Neural cell (in vitro differentiated cells): ENCODE measurements around the gene ZBTB7C. TPM values are rescaled to one million over a fixed set of nuclear protein-coding genes. Genes with fewer than 3 reads are reported as not detected.

Experiments used
- H2AFZ ChIP-seq: fragments of 200-600, 300-800 bp; sonication (generic), shearing (Covaris generic); 2 replicates; pipeline ENCODE4 v1.6.0; 2014; ENCODE audit warnings: low read depth, mild to moderate bottlenecking, antibody characterized with exemption, low read length, moderate library complexity
- H3F3A ChIP-seq: fragments of 200-600 bp; shearing (Covaris generic); 2 replicates; pipeline ENCODE4 v1.6.1; 2016; ENCODE audit warnings: mild to moderate bottlenecking, moderate library complexity, mixed read lengths, antibody characterized with exemption, low read length; ENCODE audit not compliant: insufficient read depth, poor library complexity, severe bottlenecking
- H3K27ac ChIP-seq: fragments of 200-600, 300-800 bp; sonication (generic), shearing (Covaris generic); 2 replicates; pipeline ENCODE4 v1.5.1; 2014; ENCODE audit warnings: mild to moderate bottlenecking, low read length, moderate library complexity
- H3K27me3 ChIP-seq: fragments of 300-800, 200-600 bp; sonication (generic), shearing (Covaris generic); 2 replicates; pipeline ENCODE4 v1.6.0; 2014; ENCODE audit warnings: mild to moderate bottlenecking, low read depth, low read length, moderate library complexity; ENCODE audit not compliant: insufficient read depth
- H3K36me3 ChIP-seq: fragments of 300-800, 200-600 bp; sonication (generic), shearing (Covaris generic); 2 replicates; pipeline ENCODE4 v1.5.1; 2014; ENCODE audit warnings: mild to moderate bottlenecking, antibody characterized with exemption, low read length, moderate library complexity; ENCODE audit not compliant: insufficient read depth
- H3K4me2 ChIP-seq: fragments of 300-800, 200-600 bp; sonication (generic), shearing (Covaris generic); 2 replicates; pipeline ENCODE4 v1.6.0; 2014; ENCODE audit warnings: mild to moderate bottlenecking, low read length
- H3K4me3 ChIP-seq: fragments of 300-800, 200-600 bp; sonication (generic), shearing (Covaris generic); 2 replicates; pipeline ENCODE4 v1.5.1; 2014; ENCODE audit warnings: mild to moderate bottlenecking, low read length, moderate library complexity
- H3K79me2 ChIP-seq: fragments of 200-600 bp; shearing (Covaris generic); replicated peaks from 2 replicates; pipeline ENCODE4 v1.6.0; 2014; ENCODE audit warnings: mild to moderate bottlenecking, low read length, moderate library complexity; ENCODE audit not compliant: insufficient read depth
- H3K9ac ChIP-seq: fragments of 300-800, 200-600 bp; sonication (generic), shearing (Covaris generic); 2 replicates; pipeline ENCODE4 v1.6.1; 2016; ENCODE audit warnings: mild to moderate bottlenecking, low read length, mixed read lengths
- H3K9me2 ChIP-seq: fragments of 200-600 bp; shearing (Covaris generic); 2 replicates; pipeline ENCODE4 v1.6.1; 2016; ENCODE audit warnings: mild to moderate bottlenecking, low read length, mixed read lengths; ENCODE audit not compliant: insufficient read depth
- H3K9me3 ChIP-seq: fragments of 200-600, 300-800 bp; sonication (generic), shearing (Covaris generic); 2 replicates; pipeline ENCODE4 v1.6.1; 2016; ENCODE audit warnings: mild to moderate bottlenecking, mixed run types, low read length, moderate library complexity, mixed read lengths
- H4K20me1 ChIP-seq: fragments of 200-600 bp; shearing (Covaris generic); 2 replicates; pipeline ENCODE4 v1.6.1; 2016; ENCODE audit warnings: mild to moderate bottlenecking, mixed run types; ENCODE audit not compliant: insufficient read depth
- EP300 ChIP-seq: fragments of 450-650 bp; conservative IDR thresholded peaks from 2 replicates; pipeline ENCODE4 v1.6.1; 2014; ENCODE audit warnings: antibody characterized with exemption, mild to moderate bottlenecking, moderate library complexity; ENCODE audit not compliant: poor library complexity, severe bottlenecking
- EZH2 ChIP-seq: fragments of 200-600, 300-800 bp; shearing (Covaris generic), sonication (generic); IDR thresholded peaks from 2 replicates; pipeline ENCODE4 v1.6.1; 2014; ENCODE audit warnings: antibody characterized with exemption, low read length, borderline replicate concordance, mild to moderate bottlenecking; ENCODE audit not compliant: insufficient read depth, poor library complexity, severe bottlenecking
- MXI1 ChIP-seq: fragments of 450-650 bp; conservative IDR thresholded peaks from 2 replicates; pipeline ENCODE4 v1.6.1; 2014; ENCODE audit warnings: antibody characterized with exemption, mild to moderate bottlenecking; ENCODE audit not compliant: poor library complexity, severe bottlenecking
- POLR2AphosphoS5 ChIP-seq: IDR thresholded peaks from 2 replicates; pipeline ENCODE4 v1.6.1; 2012
- RAD21 ChIP-seq: fragments of 450-650 bp; conservative IDR thresholded peaks from 2 replicates; pipeline ENCODE4 v1.6.1; 2014; ENCODE audit warnings: antibody characterized with exemption, mild to moderate bottlenecking, moderate library complexity
- SMC3 ChIP-seq: fragments of 450-650 bp; conservative IDR thresholded peaks from 2 replicates; pipeline ENCODE4 v1.6.1; 2014; ENCODE audit warnings: antibody characterized with exemption, mild to moderate bottlenecking, moderate library complexity; ENCODE audit not compliant: poor library complexity
- TAF1 ChIP-seq: IDR thresholded peaks from 2 replicates; pipeline ENCODE4 v1.6.1; 2012; ENCODE audit warnings: low read depth
- polyA plus RNA-seq: library from polyadenylated mRNA; depleted of rRNA; stranded (reverse); fragments of >200 nt; gene quantifications from 2 replicates; pipeline ENCODE4 v1.2.3, GENCODE V29; 2014
- TF ChIP-seq, protein P1 (sequence below): IDR thresholded peaks from 2 replicates; pipeline ENCODE4 v1.6.1; 2012; ENCODE audit warnings: borderline replicate concordance
- TF ChIP-seq, protein P2 (sequence below): fragments of 450-650 bp; IDR thresholded peaks from 2 replicates; pipeline ENCODE4 v1.5.1; 2014; ENCODE audit warnings: antibody characterized with exemption, mild to moderate bottlenecking, moderate library complexity; ENCODE audit not compliant: poor library complexity, severe bottlenecking

The ZBTB7C gene
- polyA plus RNA-seq, 1 donor from 2014 or later, result 2.4 TPM

DNA sequence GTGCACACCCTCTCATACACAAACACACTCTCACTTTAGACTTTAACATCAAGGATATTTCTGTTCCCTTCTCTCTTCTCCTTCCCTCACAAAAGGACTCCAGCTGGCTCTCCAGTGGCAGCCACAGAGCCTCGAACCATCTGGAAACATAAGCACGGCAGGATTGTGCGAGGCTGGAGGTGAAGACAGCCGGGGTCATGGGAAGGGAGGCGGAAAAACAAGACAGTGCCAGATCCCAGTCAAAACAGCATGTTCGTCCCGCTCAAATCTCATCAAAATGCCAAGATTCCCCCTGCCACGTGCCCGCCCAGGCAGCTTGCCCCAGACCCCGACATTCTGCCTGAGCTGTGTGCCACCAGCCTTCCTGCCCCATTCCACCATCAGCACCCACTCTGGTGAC is 180.3 kb downstream of the ZBTB7C start:
- H3K27ac ChIP-seq, result no peak overlapping the region
- no peak overlapping the region for H3K4me2 ChIP-seq
- TF ChIP-seq, protein P1, sequence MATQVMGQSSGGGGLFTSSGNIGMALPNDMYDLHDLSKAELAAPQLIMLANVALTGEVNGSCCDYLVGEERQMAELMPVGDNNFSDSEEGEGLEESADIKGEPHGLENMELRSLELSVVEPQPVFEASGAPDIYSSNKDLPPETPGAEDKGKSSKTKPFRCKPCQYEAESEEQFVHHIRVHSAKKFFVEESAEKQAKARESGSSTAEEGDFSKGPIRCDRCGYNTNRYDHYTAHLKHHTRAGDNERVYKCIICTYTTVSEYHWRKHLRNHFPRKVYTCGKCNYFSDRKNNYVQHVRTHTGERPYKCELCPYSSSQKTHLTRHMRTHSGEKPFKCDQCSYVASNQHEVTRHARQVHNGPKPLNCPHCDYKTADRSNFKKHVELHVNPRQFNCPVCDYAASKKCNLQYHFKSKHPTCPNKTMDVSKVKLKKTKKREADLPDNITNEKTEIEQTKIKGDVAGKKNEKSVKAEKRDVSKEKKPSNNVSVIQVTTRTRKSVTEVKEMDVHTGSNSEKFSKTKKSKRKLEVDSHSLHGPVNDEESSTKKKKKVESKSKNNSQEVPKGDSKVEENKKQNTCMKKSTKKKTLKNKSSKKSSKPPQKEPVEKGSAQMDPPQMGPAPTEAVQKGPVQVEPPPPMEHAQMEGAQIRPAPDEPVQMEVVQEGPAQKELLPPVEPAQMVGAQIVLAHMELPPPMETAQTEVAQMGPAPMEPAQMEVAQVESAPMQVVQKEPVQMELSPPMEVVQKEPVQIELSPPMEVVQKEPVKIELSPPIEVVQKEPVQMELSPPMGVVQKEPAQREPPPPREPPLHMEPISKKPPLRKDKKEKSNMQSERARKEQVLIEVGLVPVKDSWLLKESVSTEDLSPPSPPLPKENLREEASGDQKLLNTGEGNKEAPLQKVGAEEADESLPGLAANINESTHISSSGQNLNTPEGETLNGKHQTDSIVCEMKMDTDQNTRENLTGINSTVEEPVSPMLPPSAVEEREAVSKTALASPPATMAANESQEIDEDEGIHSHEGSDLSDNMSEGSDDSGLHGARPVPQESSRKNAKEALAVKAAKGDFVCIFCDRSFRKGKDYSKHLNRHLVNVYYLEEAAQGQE, result no peak
- no peak for TF ChIP-seq MXI1
- TF ChIP-seq RAD21, result no peak
- TF ChIP-seq SMC3, result no peak
- no peak for TF ChIP-seq EP300
- no peak for TF ChIP-seq EZH2
- TF ChIP-seq TAF1, result no peak
- TF ChIP-seq POLR2AphosphoS5, result no peak
- no peaks in the 10 kb centered on the region for H3K9me3 ChIP-seq
- no peak overlapping the region for H2AFZ ChIP-seq
- H3K9me2 ChIP-seq, result no peaks in the 10 kb centered on the region
- no peaks in the 10 kb centered on the region for H4K20me1 ChIP-seq
- H3K9ac ChIP-seq, result no peak overlapping the region
- H3F3A ChIP-seq, result no peaks in the 10 kb centered on the region
- no peaks in the 10 kb centered on the region for H3K27me3 ChIP-seq
- no peak overlapping the region for H3K4me3 ChIP-seq
- H3K36me3 ChIP-seq, result no peaks in the 10 kb centered on the region
- H3K79me2 ChIP-seq, result no peaks in the 10 kb centered on the region

DNA sequence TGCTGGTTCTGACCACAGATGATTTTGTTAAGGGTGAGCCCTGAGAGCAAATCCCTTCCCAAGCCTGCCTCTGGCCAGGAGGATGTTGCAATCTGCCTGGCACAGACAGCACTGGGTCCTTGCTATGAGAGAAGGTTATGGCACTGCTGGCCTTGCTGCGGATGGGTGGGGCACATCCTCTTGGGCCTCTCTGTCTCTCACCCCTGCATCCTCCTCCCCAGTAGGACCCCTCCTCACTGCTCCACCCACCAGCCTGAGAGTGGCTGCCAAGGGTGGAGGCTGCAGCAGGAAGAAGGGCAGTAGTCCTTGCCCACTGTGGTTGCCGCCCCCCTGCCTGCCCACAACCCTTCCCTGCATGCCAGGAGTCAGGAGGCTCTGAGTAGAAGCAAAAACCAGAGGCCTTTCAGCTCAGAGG is 180.9 kb downstream of the ZBTB7C start:
- TF ChIP-seq, protein P1, result no peak
- TF ChIP-seq SMC3 (no peak), EZH2 (no peak), MXI1 (no peak), RAD21 (no peak), EP300 (no peak), POLR2AphosphoS5 (no peak), TAF1 (no peak)
- TF ChIP-seq, protein P2, sequence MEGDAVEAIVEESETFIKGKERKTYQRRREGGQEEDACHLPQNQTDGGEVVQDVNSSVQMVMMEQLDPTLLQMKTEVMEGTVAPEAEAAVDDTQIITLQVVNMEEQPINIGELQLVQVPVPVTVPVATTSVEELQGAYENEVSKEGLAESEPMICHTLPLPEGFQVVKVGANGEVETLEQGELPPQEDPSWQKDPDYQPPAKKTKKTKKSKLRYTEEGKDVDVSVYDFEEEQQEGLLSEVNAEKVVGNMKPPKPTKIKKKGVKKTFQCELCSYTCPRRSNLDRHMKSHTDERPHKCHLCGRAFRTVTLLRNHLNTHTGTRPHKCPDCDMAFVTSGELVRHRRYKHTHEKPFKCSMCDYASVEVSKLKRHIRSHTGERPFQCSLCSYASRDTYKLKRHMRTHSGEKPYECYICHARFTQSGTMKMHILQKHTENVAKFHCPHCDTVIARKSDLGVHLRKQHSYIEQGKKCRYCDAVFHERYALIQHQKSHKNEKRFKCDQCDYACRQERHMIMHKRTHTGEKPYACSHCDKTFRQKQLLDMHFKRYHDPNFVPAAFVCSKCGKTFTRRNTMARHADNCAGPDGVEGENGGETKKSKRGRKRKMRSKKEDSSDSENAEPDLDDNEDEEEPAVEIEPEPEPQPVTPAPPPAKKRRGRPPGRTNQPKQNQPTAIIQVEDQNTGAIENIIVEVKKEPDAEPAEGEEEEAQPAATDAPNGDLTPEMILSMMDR, result no peak
- H3K9me2 ChIP-seq, result no peaks in the 10 kb centered on the region
- no peak overlapping the region for H3K27ac ChIP-seq
- H3K9me3 ChIP-seq, result no peaks in the 10 kb centered on the region
- no peak overlapping the region for H3K9ac ChIP-seq
- no peak overlapping the region for H3K4me2 ChIP-seq
- H3K79me2 ChIP-seq, result no peaks in the 10 kb centered on the region
- no peaks in the 10 kb centered on the region for H3K36me3 ChIP-seq
- H3F3A ChIP-seq, result no peaks in the 10 kb centered on the region
- H3K4me3 ChIP-seq, result no peak overlapping the region
- H3K27me3 ChIP-seq, result no peaks in the 10 kb centered on the region
- no peak overlapping the region for H2AFZ ChIP-seq
- H4K20me1 ChIP-seq, result no peaks in the 10 kb centered on the region
